Endothelial cell of umbilical vein (primary cell): ENCODE measurements around the gene SECTM1. TPM values are rescaled to one million over a fixed set of nuclear protein-coding genes. Genes with fewer than 3 reads are reported as not detected.

Source experiments
- BruUV-seq: library from RNA; stranded (reverse); fragments of 400-500 nt; replicated peaks from 2 replicates; lab custom pipeline; 2021; lab: Mats Ljungman, UMichigan
- CTCF ChIA-PET: fragments of 300-600, 350-600 bp; sonication (Branson Sonifier 250); formaldehyde crosslinking; loops from one replicate; lab custom pipeline; 2021; ENCODE audit warnings: antibody characterized with exemption, inconsistent platforms; lab: Charles Lee
- POLR2A ChIA-PET: fragments of 300-600, 350-600 bp; sonication (Branson Sonifier 250); formaldehyde crosslinking; loops from one replicate; lab custom pipeline; 2021; ENCODE audit warnings: antibody characterized with exemption, inconsistent platforms; lab: Charles Lee
- DNase-seq: peaks from one replicate; pipeline ENCODE4 v3.0.0-alpha.2; 2011; ENCODE audit warnings: low read depth, low spot score
- FAIRE-seq: peaks from 2 replicates; lab custom pipeline; 2011; peaks lifted over from hg19 to GRCh38; lab: Jason Lieb, UNC
- H2AFZ ChIP-seq: 2 replicates; pipeline ENCODE4 v1.6.0; 2012; ENCODE audit warnings: low read depth, low read length, control low read depth, inconsistent platforms
- H3K27ac ChIP-seq: 2 replicates; pipeline ENCODE4 v1.5.1; 2011; ENCODE audit warnings: low read depth, mild to moderate bottlenecking, control low read depth, low read length, moderate library complexity; ENCODE audit not compliant: insufficient read depth
- H3K27me3 ChIP-seq, 2 experiments: 2 replicates each; pipeline versions ENCODE4 v1.6.0 to v1.6.1; 2011; ENCODE audit warnings: low read length in 2 of 2, mixed read lengths in 1 of 2; ENCODE audit not compliant: control insufficient read depth in 2 of 2, insufficient read depth in 2 of 2
- H3K36me3 ChIP-seq, 2 experiments: 2 replicates in 1 of 2; 3 replicates in 1 of 2; pipeline ENCODE4 v1.5.1; 2011; ENCODE audit warnings: low read length in 2 of 2, mild to moderate bottlenecking in 1 of 2, moderate library complexity in 1 of 2; ENCODE audit not compliant: control insufficient read depth in 2 of 2, insufficient read depth in 2 of 2; ENCODE audit errors: extremely low read depth in 1 of 2
- H3K4me1 ChIP-seq: 3 replicates; pipeline ENCODE4 v1.5.1; 2011; ENCODE audit warnings: mild to moderate bottlenecking, low read length; ENCODE audit not compliant: control insufficient read depth, insufficient read depth; ENCODE audit errors: extremely low read depth
- H3K4me2 ChIP-seq: 2 replicates; pipeline ENCODE4 v1.6.1; 2011; ENCODE audit warnings: low read length, control low read depth, mixed read lengths; ENCODE audit not compliant: insufficient read depth
- H3K4me3 ChIP-seq, 3 experiments: fragments of 200-600 bp in 1 of 3; sonication (generic), shearing (Covaris generic) in 1 of 3; replicated peaks in 1 of 3; 2 replicates each; pipeline ENCODE4 v1.5.1; 2011 to 2016; ENCODE audit warnings: control low read depth in 3 of 3, low read length in 3 of 3, mild to moderate bottlenecking in 2 of 3, inconsistent platforms in 1 of 3, low read depth in 1 of 3, moderate library complexity in 1 of 3; ENCODE audit not compliant: insufficient read depth in 1 of 3
- H3K79me2 ChIP-seq: 2 replicates; pipeline ENCODE4 v1.6.0; 2012; ENCODE audit warnings: low read length, inconsistent platforms; ENCODE audit not compliant: control insufficient read depth, insufficient read depth
- H3K9ac ChIP-seq: replicated peaks from 2 replicates; pipeline ENCODE3; 2011; ENCODE audit warnings: low read length, control low read depth; ENCODE audit not compliant: insufficient read depth; ENCODE audit errors: extremely low read depth
- H3K9me1 ChIP-seq: replicated peaks from 3 replicates; pipeline ENCODE4 v1.6.0; 2011; ENCODE audit warnings: mild to moderate bottlenecking, low read length; ENCODE audit not compliant: control insufficient read depth, insufficient read depth; ENCODE audit errors: extremely low read depth
- H3K9me3 ChIP-seq: replicated peaks from 2 replicates; pipeline ENCODE4 v1.5.1; 2012; ENCODE audit warnings: low read length, inconsistent platforms; ENCODE audit not compliant: control insufficient read depth, insufficient read depth
- H4K20me1 ChIP-seq: replicated peaks from 2 replicates; pipeline ENCODE3; 2011; ENCODE audit warnings: mild to moderate bottlenecking, low read length; ENCODE audit not compliant: control insufficient read depth, insufficient read depth; ENCODE audit errors: extremely low read depth
- EZH2 ChIP-seq: IDR thresholded peaks from 2 replicates; pipeline ENCODE4 v1.6.1; 2012; ENCODE audit warnings: borderline replicate concordance, low read depth, mild to moderate bottlenecking, moderate library complexity, low read length, inconsistent platforms; ENCODE audit not compliant: severe bottlenecking
- FOS ChIP-seq: IDR thresholded peaks from 2 replicates; pipeline ENCODE4 v1.6.1; 2011; ENCODE audit warnings: mild to moderate bottlenecking, low read length, moderate library complexity, borderline replicate concordance; ENCODE audit not compliant: insufficient read depth
- GATA2 ChIP-seq: IDR thresholded peaks from 2 replicates; pipeline ENCODE4 v1.7.0; 2011; ENCODE audit warnings: low read depth, mild to moderate bottlenecking, moderate library complexity, mixed read lengths, low read length; ENCODE audit not compliant: insufficient read length, insufficient read depth
- JUN ChIP-seq: IDR thresholded peaks from 2 replicates; pipeline ENCODE4 v1.6.1; 2011; ENCODE audit warnings: borderline replicate concordance, low read depth; ENCODE audit not compliant: insufficient read length, insufficient read depth
- MAX ChIP-seq: IDR thresholded peaks from 2 replicates; pipeline ENCODE4 v1.6.1; 2011; ENCODE audit not compliant: insufficient read depth, insufficient read length
- MYC ChIP-seq: IDR thresholded peaks from one replicate; pipeline ENCODE4 v1.6.1; 2011; ENCODE audit warnings: mild to moderate bottlenecking, low read depth, low read length
- POLR2A ChIP-seq: IDR thresholded peaks from 2 replicates; pipeline ENCODE4 v1.6.1; 2012; ENCODE audit warnings: low read depth, mild to moderate bottlenecking, control low read depth, low read length
- POLR2AphosphoS5 ChIP-seq: IDR thresholded peaks from 2 replicates; pipeline ENCODE4 v1.6.1; 2012; ENCODE audit warnings: low read depth, mild to moderate bottlenecking, control low read depth, low read length, moderate library complexity; ENCODE audit not compliant: insufficient read depth
- dilution Hi-C: fragments of 300-500 bp; cut with MboI; formaldehyde crosslinking; loops from one replicate; pipeline ENCODE4 v1.15.0; 2019; ENCODE audit warnings: low sequenced_read_pairs; ENCODE audit not compliant: extremely low pct_ligation_motif_present
- intact Hi-C: fragments of 100-400 bp; cut with micrococcal nuclease; formaldehyde crosslinking; loops from one replicate; pipeline ENCODE4 v1.10.0; 2022
- polyA plus RNA-seq, 4 experiments: library from polyadenylated mRNA; depleted of rRNA in 3 of 4; stranded (reverse) in 3 of 4; unstranded in 1 of 4; fragments of >200 nt; gene quantifications; 2 replicates each; pipeline versions ENCODE4 v1.2.1 to v1.2.3, GENCODE V29; 2011 to 2012; ENCODE audit warnings: missing spikeins in 1 of 4
- total RNA-seq: library from RNA; stranded (reverse); gene quantifications from 2 replicates; pipeline ENCODE4 v1.2.3, GENCODE V29; 2021
- TF ChIP-seq, protein P1 (sequence below), 2 donors: IDR thresholded peaks; 1 replicate in 1 of 2; 2 replicates in 1 of 2; pipeline ENCODE4 v1.5.1; 2011; ENCODE audit warnings: low read length in 2 of 2, mild to moderate bottlenecking in 2 of 2, moderate library complexity in 2 of 2, control low read depth in 1 of 2, inconsistent platforms in 1 of 2, low read depth in 1 of 2; ENCODE audit not compliant: insufficient read depth in 1 of 2; ENCODE audit errors: extremely low read depth in 1 of 2

The SECTM1 gene
- total and polyA plus RNA-seq, 2 donors (not counting 3 experiments of a cell fraction or from before 2014, with no cell fraction given) = 1.9 to 2.3 TPM

- no peak for TF ChIP-seq POLR2AphosphoS5
- no peak for TF ChIP-seq POLR2A
- no peak for TF ChIP-seq JUN
- Histone ChIP-seq H3K36me3 (no peaks in the 10 kb centered on the region), H3K27ac (no peak overlapping the region), H3K79me2 (no peaks in the 10 kb centered on the region), H3K9me1 (no peaks in the 10 kb centered on the region), H3K9me3 (no peaks in the 10 kb centered on the region), H3K27me3 (no peaks in the 10 kb centered on the region), H3K9ac (no peak overlapping the region), H3K4me1 (no peaks in the 10 kb centered on the region), H4K20me1 (no peaks in the 10 kb centered on the region), H3K4me3 (no peak overlapping the region), H2AFZ (no peak overlapping the region), H3K4me2 (no peak overlapping the region)
- dilution Hi-C loops (no loop called here), intact Hi-C loops (no loop called here)
- ChIA-PET POLR2A (interaction anchor here (0.6 kb wide), 1 partner anchor 76 kb away, joined by 6 read pairs; no protein-coding TSS in a partner anchor), CTCF (interaction anchor here (1.4 to 2.2 kb wide), 2 partner anchors 9 to 294 kb away, joined by 5 to 6 read pairs; partner anchors contain the start of gene SECTM1)
- no TSS peak for BruUV-seq
- no peak for DNase-seq
- no peak for FAIRE-seq
Observed at GRCh38 chr17:82324566-82325285, 8.8 kb downstream of the SECTM1 start.

DNA sequence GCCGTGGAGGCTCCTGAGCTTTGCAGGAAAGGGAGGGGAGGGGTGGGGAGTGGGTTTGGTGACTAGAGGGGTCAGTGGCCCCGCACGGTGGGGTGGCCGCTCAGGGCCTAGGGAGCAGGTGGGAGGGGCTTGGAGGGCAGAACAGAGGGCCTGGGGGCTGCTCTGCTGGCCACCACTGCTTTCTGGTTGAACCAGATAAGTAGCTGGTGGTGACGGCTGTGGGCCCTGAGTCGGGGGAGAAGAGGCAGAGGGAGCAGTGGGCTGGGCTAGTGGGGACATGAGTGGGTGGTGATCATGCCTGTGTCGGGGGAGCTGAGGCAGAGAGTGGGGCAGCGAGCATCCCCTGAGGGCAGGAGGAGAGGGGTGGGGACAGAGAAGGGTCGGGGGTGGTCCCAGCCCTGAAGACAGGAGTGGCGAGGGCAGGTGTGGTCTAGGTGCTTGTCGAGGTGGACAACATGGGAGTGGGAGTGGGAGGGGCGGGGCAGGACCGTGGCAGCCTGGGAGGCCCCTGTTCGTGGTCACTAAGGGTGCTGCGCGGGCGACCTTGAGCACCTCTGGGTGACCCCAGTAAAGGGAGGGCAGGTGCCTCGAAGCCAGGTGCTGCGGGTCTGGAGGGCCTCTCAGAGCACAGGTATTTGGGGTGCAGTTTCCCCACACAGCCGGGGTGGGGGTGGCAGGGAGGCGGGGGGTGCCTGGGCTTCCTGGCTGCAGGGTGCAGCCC is 9.9 kb downstream of the SECTM1 start:
- TF ChIP-seq POLR2A = no peak
- no peak for TF ChIP-seq JUN
- TF ChIP-seq, protein P1, sequence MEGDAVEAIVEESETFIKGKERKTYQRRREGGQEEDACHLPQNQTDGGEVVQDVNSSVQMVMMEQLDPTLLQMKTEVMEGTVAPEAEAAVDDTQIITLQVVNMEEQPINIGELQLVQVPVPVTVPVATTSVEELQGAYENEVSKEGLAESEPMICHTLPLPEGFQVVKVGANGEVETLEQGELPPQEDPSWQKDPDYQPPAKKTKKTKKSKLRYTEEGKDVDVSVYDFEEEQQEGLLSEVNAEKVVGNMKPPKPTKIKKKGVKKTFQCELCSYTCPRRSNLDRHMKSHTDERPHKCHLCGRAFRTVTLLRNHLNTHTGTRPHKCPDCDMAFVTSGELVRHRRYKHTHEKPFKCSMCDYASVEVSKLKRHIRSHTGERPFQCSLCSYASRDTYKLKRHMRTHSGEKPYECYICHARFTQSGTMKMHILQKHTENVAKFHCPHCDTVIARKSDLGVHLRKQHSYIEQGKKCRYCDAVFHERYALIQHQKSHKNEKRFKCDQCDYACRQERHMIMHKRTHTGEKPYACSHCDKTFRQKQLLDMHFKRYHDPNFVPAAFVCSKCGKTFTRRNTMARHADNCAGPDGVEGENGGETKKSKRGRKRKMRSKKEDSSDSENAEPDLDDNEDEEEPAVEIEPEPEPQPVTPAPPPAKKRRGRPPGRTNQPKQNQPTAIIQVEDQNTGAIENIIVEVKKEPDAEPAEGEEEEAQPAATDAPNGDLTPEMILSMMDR (IDR thresholded peaks at IDR 0.05; ENCODE audit: extremely low read depth in 1 of 2, insufficient read depth in 1 of 2, low read depth in 1 of 2, low read length in 2 of 2) = no peak
- no peak for TF ChIP-seq EZH2
- no peak for TF ChIP-seq MYC
- no peak for TF ChIP-seq FOS
- no peak for TF ChIP-seq POLR2AphosphoS5
- TF ChIP-seq GATA2 = no peak
- no peak for TF ChIP-seq MAX
- H3K4me1 ChIP-seq = no peaks in the 10 kb centered on the region
- no peaks in the 10 kb centered on the region for H4K20me1 ChIP-seq
- CTCF ChIA-PET = interaction anchor here (1.1 to 2.5 kb wide), 3 partner anchors 15 to 87 kb away, joined by 3 to 26 read pairs (median 4); no protein-coding TSS in a partner anchor
- FAIRE-seq (no peak), DNase-seq (no peak)
- H3K4me2 ChIP-seq = no peak overlapping the region
- no peaks in the 10 kb centered on the region for H3K9me1 ChIP-seq
- intact Hi-C loops = no loop called here
- no peaks in the 10 kb centered on the region for H3K79me2 ChIP-seq
- no peak overlapping the region for H2AFZ ChIP-seq
- H3K36me3 ChIP-seq = no peaks in the 10 kb centered on the region
- H3K27ac ChIP-seq = no peak overlapping the region
- dilution Hi-C loops = no loop called here
- no peaks in the 10 kb centered on the region for H3K9me3 ChIP-seq
- no TSS peak for BruUV-seq
- POLR2A ChIA-PET = no interaction called here
- no peak overlapping the region for H3K4me3 ChIP-seq
- no peak overlapping the region for H3K9ac ChIP-seq
- no peaks in the 10 kb centered on the region for H3K27me3 ChIP-seq
